ENCODE results near the gene HMCN1. TPM values are rescaled to one million over a fixed set of nuclear protein-coding genes. Genes with fewer than 3 reads are reported as not detected.

HMCN1 gene
- total RNA-seq, 1 experiment from 2014 or later = 0.23 TPM

- intact Hi-C loops (cut with micrococcal nuclease; ENCODE audit: unreplicated experiment) (no loop called here), in situ Hi-C loops (cut with HindIII; ENCODE audit: low pct_unique_long_range_greater_than_20kb, low sequenced_read_pairs) (no loop called here)
- H3K9me3 ChIP-seq (ENCODE audit: control insufficient read depth, insufficient read depth, low read depth, low read length) = no peaks in the 10 kb centered on the region
- BruUV-seq (replicated peaks) = no TSS peak
- H3K27me3 ChIP-seq (ENCODE audit: control insufficient read depth, insufficient read depth, low read length) = no peaks in the 10 kb centered on the region
- H3K36me3 ChIP-seq (ENCODE audit: control insufficient read depth, insufficient read depth, low read length) = no peaks in the 10 kb centered on the region
- no peak for ATAC-seq
- no peak for TF ChIP-seq TCF7L2 (IDR thresholded peaks at IDR 0.05; ENCODE audit: low read depth, low read length)
- no peak for TF ChIP-seq CTCF (IDR thresholded peaks at IDR 0.05)
- no peak for TF ChIP-seq REST (IDR thresholded peaks at IDR 0.05; ENCODE audit: insufficient read depth in 1 of 2, low read depth in 2 of 2, low read length in 1 of 2)
- no peak for TF ChIP-seq SIN3A (IDR thresholded peaks at IDR 0.05; ENCODE audit: borderline replicate concordance, insufficient read depth, low read depth, low read length)
- TF ChIP-seq POLR2AphosphoS5 (IDR thresholded peaks at IDR 0.05; ENCODE audit: low read depth, low read length) = no peak
- H3K4me1 ChIP-seq (ENCODE audit: control insufficient read depth, insufficient read depth, low read length) = no peaks in the 10 kb centered on the region
- no peak overlapping the region for H3K27ac ChIP-seq (ENCODE audit: low read length)
- H3K4me3 ChIP-seq (ENCODE audit: low read depth in 2 of 2, low read length in 2 of 2) = no peak overlapping the region
- CTCF ChIA-PET = no interaction called here
- DNase-seq (ENCODE audit: low read depth, low spot score) = no peak
- POLR2A ChIA-PET = no interaction called here
These were observed 410.3 kb downstream of the HMCN1 start for GRCh38 chr1:186144505-186144904.

GRCh38 chr1:186146974-186147373 lies 412.8 kb downstream of the HMCN1 start:
- no peaks in the 10 kb centered on the region for H3K36me3 ChIP-seq (ENCODE audit: control insufficient read depth, insufficient read depth, low read length)
- H3K9me3 ChIP-seq (ENCODE audit: control insufficient read depth, insufficient read depth, low read depth, low read length) = no peaks in the 10 kb centered on the region
- H3K27me3 ChIP-seq (ENCODE audit: control insufficient read depth, insufficient read depth, low read length) = no peaks in the 10 kb centered on the region
- H3K27ac ChIP-seq (ENCODE audit: low read length) = no peak overlapping the region
- intact Hi-C loops (cut with micrococcal nuclease; ENCODE audit: unreplicated experiment) (no loop called here), in situ Hi-C loops (cut with HindIII; ENCODE audit: low pct_unique_long_range_greater_than_20kb, low sequenced_read_pairs) (no loop called here)
- ChIA-PET CTCF (no interaction called here), POLR2A (no interaction called here)
- no peak overlapping the region for H3K4me3 ChIP-seq (ENCODE audit: low read depth in 2 of 2, low read length in 2 of 2)
- BruUV-seq (replicated peaks) = no TSS peak
- DNase-seq (ENCODE audit: low read depth, low spot score) = no peak
- no peak for ATAC-seq
- peaks cover under 1% of the 10 kb centered on the region; the same call in 1 of the 2 replicates for H3K4me1 ChIP-seq (ENCODE audit: control insufficient read depth, insufficient read depth, low read length)
- TF ChIP-seq TCF7L2 (IDR thresholded peaks at IDR 0.05; ENCODE audit: low read depth, low read length) (no peak), SIN3A (IDR thresholded peaks at IDR 0.05; ENCODE audit: borderline replicate concordance, insufficient read depth, low read depth, low read length) (no peak), CTCF (IDR thresholded peaks at IDR 0.05) (no peak), REST (IDR thresholded peaks at IDR 0.05; ENCODE audit: insufficient read depth in 1 of 2, low read depth in 2 of 2, low read length in 1 of 2) (no peak)

Data from Panc1 (cell line).